ENCODE results near the gene PMPCB.

DNA sequence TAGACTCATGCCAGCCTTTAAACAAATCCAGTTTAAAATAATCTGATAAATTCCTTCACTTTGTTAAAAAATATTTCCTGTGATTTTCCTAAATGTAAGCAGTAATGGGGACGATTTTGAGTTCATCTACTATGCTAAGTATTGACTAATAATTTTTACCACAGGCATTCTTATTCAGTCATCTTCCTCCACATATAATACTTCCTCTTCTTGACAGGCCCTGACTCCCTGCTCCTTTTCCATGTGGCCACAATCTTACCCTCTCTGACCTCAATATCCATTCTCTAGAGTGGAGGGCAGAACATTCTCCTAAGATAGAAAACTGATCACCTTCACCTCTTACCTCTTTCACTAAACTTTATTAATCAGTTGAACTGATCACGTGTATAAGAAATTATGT is 39.5 kb downstream of the PMPCB start:
- TF ChIP-seq, protein P1, sequence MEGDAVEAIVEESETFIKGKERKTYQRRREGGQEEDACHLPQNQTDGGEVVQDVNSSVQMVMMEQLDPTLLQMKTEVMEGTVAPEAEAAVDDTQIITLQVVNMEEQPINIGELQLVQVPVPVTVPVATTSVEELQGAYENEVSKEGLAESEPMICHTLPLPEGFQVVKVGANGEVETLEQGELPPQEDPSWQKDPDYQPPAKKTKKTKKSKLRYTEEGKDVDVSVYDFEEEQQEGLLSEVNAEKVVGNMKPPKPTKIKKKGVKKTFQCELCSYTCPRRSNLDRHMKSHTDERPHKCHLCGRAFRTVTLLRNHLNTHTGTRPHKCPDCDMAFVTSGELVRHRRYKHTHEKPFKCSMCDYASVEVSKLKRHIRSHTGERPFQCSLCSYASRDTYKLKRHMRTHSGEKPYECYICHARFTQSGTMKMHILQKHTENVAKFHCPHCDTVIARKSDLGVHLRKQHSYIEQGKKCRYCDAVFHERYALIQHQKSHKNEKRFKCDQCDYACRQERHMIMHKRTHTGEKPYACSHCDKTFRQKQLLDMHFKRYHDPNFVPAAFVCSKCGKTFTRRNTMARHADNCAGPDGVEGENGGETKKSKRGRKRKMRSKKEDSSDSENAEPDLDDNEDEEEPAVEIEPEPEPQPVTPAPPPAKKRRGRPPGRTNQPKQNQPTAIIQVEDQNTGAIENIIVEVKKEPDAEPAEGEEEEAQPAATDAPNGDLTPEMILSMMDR (IDR thresholded peaks at IDR 0.05), result no peak
- no peak for TF ChIP-seq POLR2A (IDR thresholded peaks at IDR 0.05)
